Activated T-helper 2 cell treated with anti-CD3 and anti-CD28 coated beads, Interferon-gamma antibody, Interleukin-2, Interleukin-4, amounts not matched to agents 10 μg/mL and 5 μg/mL and 100 μg/mL, durations not matched to agents 14 hours and 24 hours and 36 hours (primary cell): Measurements from ENCODE around the gene ZDHHC17. TPM values are rescaled to one million over a fixed set of nuclear protein-coding genes. Genes with fewer than 3 reads are reported as not detected.
"Not testable (repeated sequence)": the region's sequence is repeated elsewhere in the genome, so short reads cannot be mapped to it uniquely, and the experiment has no call there.

Experiments
- DNase-seq: peaks from one replicate; pipeline ENCODE4 v3.0.0; 2021; ENCODE audit warnings: low spot score
- H3K27ac Mint-ChIP-seq: one replicate; pipeline ENCODE4 v1.8.0; 2021; ENCODE audit warnings: mixed read lengths
- H3K27me3 Mint-ChIP-seq: one replicate; pipeline ENCODE4 v1.8.0; 2021; ENCODE audit warnings: low read depth, mixed read lengths
- H3K36me3 Mint-ChIP-seq: one replicate; pipeline ENCODE4 v1.8.0; 2021; ENCODE audit warnings: low read depth, mixed read lengths
- H3K4me1 Mint-ChIP-seq: one replicate; pipeline ENCODE4 v1.8.0; 2021; ENCODE audit warnings: low read depth, mixed read lengths
- H3K4me3 Mint-ChIP-seq: one replicate; pipeline ENCODE4 v1.8.0; 2021; ENCODE audit warnings: low read depth, mild to moderate bottlenecking, moderate library complexity, mixed read lengths
- H3K9me3 Mint-ChIP-seq: one replicate; pipeline ENCODE4 v1.8.0; 2021; ENCODE audit warnings: mixed read lengths
- intact Hi-C: fragments of 100-400 bp; cut with micrococcal nuclease; formaldehyde crosslinking; loops from one replicate; pipeline ENCODE4 v1.15.1; 2023
- total RNA-seq: library from RNA; stranded (reverse); gene quantifications from 2 replicates; pipeline ENCODE4 v1.2.3, GENCODE V29; 2022

ZDHHC17 gene
- 26.7 and 28.6 TPM in 2 replicates for total RNA-seq

- no peaks in the 10 kb centered on the region for H3K36me3 Mint-ChIP-seq
- no peaks in the 10 kb centered on the region for H3K9me3 Mint-ChIP-seq
- peaks cover 12% of the 10 kb centered on the region for H3K27me3 Mint-ChIP-seq
- H3K27ac Mint-ChIP-seq: peak within 1 kb of the TSS; percentile 94
- peak within 1 kb of the TSS; percentile 98 for H3K4me3 Mint-ChIP-seq
- DNase-seq: peak; percentile 91
- intact Hi-C loops: loop anchor here (1.0 to 5.0 kb wide), 4 partner anchors 115 to 682 kb away; partner anchors contain the start of genes CSRP2, E2F7, NAP1L1 and OSBPL8
- peaks cover 28% of the 10 kb centered on the region for H3K4me1 Mint-ChIP-seq
These were observed at the start of gene ZDHHC17 for GRCh38 chr12:76763746-76764675. Gene ZDHHC17 (plus strand): TSS chr12:76764115. CDS start chr12:76764237, 122 bp downstream.

- H3K4me3 Mint-ChIP-seq: no peak overlapping the region
- no peak for DNase-seq
- intact Hi-C loops: no loop called here
- H3K4me1 Mint-ChIP-seq: no peaks in the 10 kb centered on the region
- no peaks in the 10 kb centered on the region for H3K9me3 Mint-ChIP-seq
- no peak overlapping the region for H3K27ac Mint-ChIP-seq
- no peaks in the 10 kb centered on the region for H3K27me3 Mint-ChIP-seq
- H3K36me3 Mint-ChIP-seq: no peaks in the 10 kb centered on the region
These were observed 49.5 kb upstream of the ZDHHC17 start for GRCh38 chr12:76714415-76714814.

DNA sequence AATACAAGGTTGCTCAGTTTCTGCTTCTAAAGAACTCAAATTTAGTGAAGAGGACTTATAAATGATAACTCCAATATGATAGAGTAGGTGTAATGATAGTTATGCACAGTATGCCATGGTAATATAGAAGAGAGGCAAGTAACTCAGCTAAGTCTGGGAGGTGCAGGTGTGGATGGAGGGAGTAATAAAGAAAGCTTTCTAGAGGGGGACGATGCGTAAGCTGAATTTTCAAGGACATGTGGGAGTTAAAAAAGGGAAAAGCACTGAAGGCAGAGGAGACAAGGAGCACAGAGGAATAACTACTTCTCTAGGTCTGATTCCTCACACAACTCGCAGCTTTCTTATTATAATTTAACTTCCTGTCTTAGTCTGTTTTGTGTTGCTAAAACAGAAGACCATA is 49.1 kb upstream of the ZDHHC17 start:
- Mint-ChIP-seq H3K4me3 (no peak overlapping the region), H3K36me3 (no peaks in the 10 kb centered on the region), H3K27ac (no peak overlapping the region), H3K27me3 (no peaks in the 10 kb centered on the region), H3K4me1 (no peaks in the 10 kb centered on the region), H3K9me3 (no peaks in the 10 kb centered on the region)
- no peak for DNase-seq
- intact Hi-C loops: no loop called here

- no peak overlapping the region for H3K27ac Mint-ChIP-seq
- no peaks in the 10 kb centered on the region for H3K9me3 Mint-ChIP-seq
- no peak overlapping the region for H3K4me3 Mint-ChIP-seq
- peaks cover 1% of the 10 kb centered on the region for H3K27me3 Mint-ChIP-seq
- H3K36me3 Mint-ChIP-seq: no peaks in the 10 kb centered on the region
- no peak for DNase-seq
- H3K4me1 Mint-ChIP-seq: no peaks in the 10 kb centered on the region
- intact Hi-C loops: no loop called here
These were observed 48.6 kb upstream of the ZDHHC17 start for GRCh38 chr12:76715332-76715731.

GRCh38 chr12:76717314-76717713 is 46.6 kb upstream of the ZDHHC17 start:
- H3K9me3 Mint-ChIP-seq: no peaks in the 10 kb centered on the region
- H3K36me3 Mint-ChIP-seq: no peaks in the 10 kb centered on the region
- DNase-seq: no peak
- no peak overlapping the region for H3K27ac Mint-ChIP-seq
- peaks cover 1% of the 10 kb centered on the region for H3K27me3 Mint-ChIP-seq
- H3K4me3 Mint-ChIP-seq: no peak overlapping the region
- H3K4me1 Mint-ChIP-seq: no peaks in the 10 kb centered on the region
- intact Hi-C loops: no loop called here

GRCh38 chr12:76719171-76720041 is 44.5 kb upstream of the ZDHHC17 start:
- DNase-seq: no peak
- Mint-ChIP-seq H3K36me3 (no peaks in the 10 kb centered on the region), H3K9me3 (no peaks in the 10 kb centered on the region), H3K4me3 (no peak overlapping the region), H3K27ac (no peak overlapping the region), H3K4me1 (no peaks in the 10 kb centered on the region), H3K27me3 (peaks cover 1% of the 10 kb centered on the region)
- intact Hi-C loops: no loop called here

DNA sequence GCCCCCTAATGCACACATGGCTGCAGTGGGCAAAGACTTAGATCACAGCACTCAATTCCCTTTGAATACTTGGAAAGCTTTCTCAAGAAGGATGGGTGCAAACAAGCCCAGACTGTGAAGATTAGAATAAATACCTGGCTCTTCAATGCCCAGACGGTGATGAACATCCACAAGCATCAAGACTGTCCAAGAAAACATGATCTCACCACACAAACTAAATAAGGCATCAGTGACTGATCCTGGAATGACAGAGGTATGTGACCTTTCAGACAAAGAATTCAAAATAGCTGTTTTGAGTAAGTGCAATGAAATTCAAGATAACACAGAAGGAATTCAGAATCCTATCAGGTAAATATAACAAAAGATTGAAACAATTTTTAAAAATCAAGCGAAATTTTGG is 43.8 kb upstream of the ZDHHC17 start:
- H3K4me3 Mint-ChIP-seq: no peak overlapping the region
- H3K27me3 Mint-ChIP-seq: peaks cover 1% of the 10 kb centered on the region
- intact Hi-C loops: no loop called here
- H3K27ac Mint-ChIP-seq: no peak overlapping the region
- no peaks in the 10 kb centered on the region for H3K9me3 Mint-ChIP-seq
- H3K4me1 Mint-ChIP-seq: no peaks in the 10 kb centered on the region
- no peaks in the 10 kb centered on the region for H3K36me3 Mint-ChIP-seq
- DNase-seq: no peak

DNA sequence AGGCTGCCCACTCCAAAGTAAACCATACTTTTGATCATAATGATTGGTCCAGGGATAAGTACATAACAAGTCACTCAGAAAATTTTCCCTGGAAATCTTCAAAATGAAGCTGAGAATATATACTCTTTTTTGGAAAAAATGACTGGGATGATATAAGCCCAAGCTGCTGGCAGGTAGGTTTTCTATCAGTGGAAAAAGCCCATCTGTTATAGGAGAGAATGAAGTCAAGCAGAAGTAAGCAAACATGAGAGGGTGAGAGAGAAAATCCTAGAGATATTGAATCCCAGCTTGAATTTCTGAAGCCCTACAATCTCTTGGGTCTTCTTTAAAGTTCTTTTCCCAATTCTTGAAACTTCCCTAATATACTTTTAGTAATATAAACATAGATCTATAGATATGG is 37.3 kb upstream of the ZDHHC17 start:
- H3K27me3 Mint-ChIP-seq: no peaks in the 10 kb centered on the region
- H3K9me3 Mint-ChIP-seq: no peaks in the 10 kb centered on the region
- H3K4me3 Mint-ChIP-seq: no peak overlapping the region
- H3K4me1 Mint-ChIP-seq: no peaks in the 10 kb centered on the region
- no peak for DNase-seq
- intact Hi-C loops: no loop called here
- no peak overlapping the region for H3K27ac Mint-ChIP-seq
- no peaks in the 10 kb centered on the region for H3K36me3 Mint-ChIP-seq

DNA sequence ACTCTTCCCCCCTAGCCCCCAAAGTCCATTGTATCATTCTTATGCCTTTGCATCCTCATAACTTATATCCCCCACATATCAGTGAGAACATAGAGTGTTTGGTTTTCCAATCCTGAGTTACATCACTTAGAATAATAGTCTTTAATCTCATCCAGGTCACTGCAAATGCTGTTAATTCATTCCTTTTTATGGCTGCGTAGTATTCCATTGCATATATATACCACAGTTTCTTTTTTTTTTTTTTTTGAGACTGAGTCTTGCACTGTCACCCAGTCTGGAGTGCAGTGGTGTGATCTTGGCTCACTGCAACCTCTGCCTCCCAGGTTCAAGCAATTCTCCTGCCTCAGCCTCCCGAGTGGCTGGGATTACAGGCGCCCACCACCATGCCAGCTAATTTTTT is 31.7 kb upstream of the ZDHHC17 start:
- DNase-seq, H3K4me3 Mint-ChIP-seq, H3K4me1 Mint-ChIP-seq, H3K27ac Mint-ChIP-seq, intact Hi-C loops, H3K36me3 Mint-ChIP-seq, H3K27me3 Mint-ChIP-seq: not testable (repeated sequence)
- H3K9me3 Mint-ChIP-seq: peaks cover 11% of the 10 kb centered on the region

DNA sequence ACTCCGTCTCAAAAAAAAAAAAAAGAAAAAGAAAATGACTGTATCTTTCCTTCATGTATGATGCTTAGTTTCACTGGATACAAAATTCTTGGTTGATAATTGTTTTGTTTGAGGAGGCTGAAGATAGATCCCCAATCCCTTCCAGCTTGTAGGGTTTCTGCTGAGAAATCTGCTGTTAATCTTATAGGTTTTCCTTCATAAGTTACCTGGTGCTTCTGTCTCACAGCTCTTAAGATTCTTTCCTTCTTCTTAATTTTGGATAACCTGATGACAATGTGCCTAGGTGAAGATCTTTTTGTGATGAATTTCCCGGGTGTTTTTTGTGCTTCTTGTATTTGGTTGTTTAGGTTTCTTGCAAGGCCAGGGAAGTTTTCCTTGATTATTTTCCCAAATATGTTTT is 26.2 kb upstream of the ZDHHC17 start:
- DNase-seq, H3K4me1 Mint-ChIP-seq: not testable (repeated sequence)

GRCh38 chr12:76738824-76739579 is 24.9 kb upstream of the ZDHHC17 start:
- Mint-ChIP-seq H3K4me3 (no peak overlapping the region), H3K36me3 (no peaks in the 10 kb centered on the region), H3K27ac (no peak overlapping the region), H3K9me3 (no peaks in the 10 kb centered on the region), H3K4me1 (no peaks in the 10 kb centered on the region), H3K27me3 (no peaks in the 10 kb centered on the region)
- intact Hi-C loops: no loop called here
- DNase-seq: no peak

More for the DNA sequence above, 26.2 kb upstream of the ZDHHC17 start:
- intact Hi-C loops, H3K4me3 Mint-ChIP-seq, H3K27ac Mint-ChIP-seq, H3K27me3 Mint-ChIP-seq, H3K9me3 Mint-ChIP-seq, H3K36me3 Mint-ChIP-seq: not testable (repeated sequence)

DNA sequence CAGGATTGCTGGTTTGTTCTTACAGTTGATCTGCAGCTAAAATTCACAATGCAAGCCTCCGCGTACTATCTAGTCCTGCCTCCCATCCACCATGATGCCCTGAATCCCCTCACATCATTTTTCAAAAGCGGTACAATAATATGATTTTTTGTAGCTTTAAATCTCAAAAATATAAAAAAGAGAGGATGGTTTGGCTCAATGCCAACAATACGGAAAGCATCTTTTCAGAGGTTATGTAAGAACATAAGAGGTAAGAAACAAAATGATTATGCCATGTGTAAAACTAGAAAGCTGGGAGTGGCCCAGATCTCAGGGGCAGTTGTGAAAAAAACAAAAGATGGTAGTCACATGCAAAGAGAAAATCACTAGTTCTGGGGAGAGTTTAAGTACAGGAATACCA is 24.0 kb upstream of the ZDHHC17 start:
- no peaks in the 10 kb centered on the region for H3K36me3 Mint-ChIP-seq
- H3K27ac Mint-ChIP-seq: no peak overlapping the region
- intact Hi-C loops: no loop called here
- no peaks in the 10 kb centered on the region for H3K27me3 Mint-ChIP-seq
- H3K4me3 Mint-ChIP-seq: no peak overlapping the region
- no peaks in the 10 kb centered on the region for H3K4me1 Mint-ChIP-seq
- no peak for DNase-seq
- no peaks in the 10 kb centered on the region for H3K9me3 Mint-ChIP-seq
